Endothelial cell of umbilical vein (primary cell): ENCODE measurements around the gene CDC25C. TPM values are rescaled to one million over a fixed set of nuclear protein-coding genes. Genes with fewer than 3 reads are reported as not detected.

ENCODE experiments used
- BruUV-seq: library from RNA; stranded (reverse); fragments of 400-500 nt; replicated peaks from 2 replicates; lab custom pipeline; 2021; lab: Mats Ljungman, UMichigan
- CTCF ChIA-PET: fragments of 300-600, 350-600 bp; sonication (Branson Sonifier 250); formaldehyde crosslinking; loops from one replicate; lab custom pipeline; 2021; ENCODE audit warnings: antibody characterized with exemption, inconsistent platforms; lab: Charles Lee
- POLR2A ChIA-PET: fragments of 300-600, 350-600 bp; sonication (Branson Sonifier 250); formaldehyde crosslinking; loops from one replicate; lab custom pipeline; 2021; ENCODE audit warnings: antibody characterized with exemption, inconsistent platforms; lab: Charles Lee
- DNase-seq: peaks from one replicate; pipeline ENCODE4 v3.0.0-alpha.2; 2011; ENCODE audit warnings: low read depth, low spot score
- FAIRE-seq: peaks from 2 replicates; lab custom pipeline; 2011; peaks lifted over from hg19 to GRCh38; lab: Jason Lieb, UNC
- H2AFZ ChIP-seq: 2 replicates; pipeline ENCODE4 v1.6.0; 2012; ENCODE audit warnings: low read depth, low read length, control low read depth, inconsistent platforms
- H3K27ac ChIP-seq: 2 replicates; pipeline ENCODE4 v1.5.1; 2011; ENCODE audit warnings: low read depth, mild to moderate bottlenecking, control low read depth, low read length, moderate library complexity; ENCODE audit not compliant: insufficient read depth
- H3K27me3 ChIP-seq, 2 experiments: 2 replicates each; pipeline versions ENCODE4 v1.6.0 to v1.6.1; 2011; ENCODE audit warnings: low read length in 2 of 2, mixed read lengths in 1 of 2; ENCODE audit not compliant: control insufficient read depth in 2 of 2, insufficient read depth in 2 of 2
- H3K36me3 ChIP-seq, 2 experiments: 2 replicates in 1 of 2; 3 replicates in 1 of 2; pipeline ENCODE4 v1.5.1; 2011; ENCODE audit warnings: low read length in 2 of 2, mild to moderate bottlenecking in 1 of 2, moderate library complexity in 1 of 2; ENCODE audit not compliant: control insufficient read depth in 2 of 2, insufficient read depth in 2 of 2; ENCODE audit errors: extremely low read depth in 1 of 2
- H3K4me1 ChIP-seq: 3 replicates; pipeline ENCODE4 v1.5.1; 2011; ENCODE audit warnings: mild to moderate bottlenecking, low read length; ENCODE audit not compliant: control insufficient read depth, insufficient read depth; ENCODE audit errors: extremely low read depth
- H3K4me2 ChIP-seq: 2 replicates; pipeline ENCODE4 v1.6.1; 2011; ENCODE audit warnings: low read length, control low read depth, mixed read lengths; ENCODE audit not compliant: insufficient read depth
- H3K4me3 ChIP-seq, 3 experiments: fragments of 200-600 bp in 1 of 3; sonication (generic), shearing (Covaris generic) in 1 of 3; replicated peaks in 1 of 3; 2 replicates each; pipeline ENCODE4 v1.5.1; 2011 to 2016; ENCODE audit warnings: control low read depth in 3 of 3, low read length in 3 of 3, mild to moderate bottlenecking in 2 of 3, inconsistent platforms in 1 of 3, low read depth in 1 of 3, moderate library complexity in 1 of 3; ENCODE audit not compliant: insufficient read depth in 1 of 3
- H3K79me2 ChIP-seq: 2 replicates; pipeline ENCODE4 v1.6.0; 2012; ENCODE audit warnings: low read length, inconsistent platforms; ENCODE audit not compliant: control insufficient read depth, insufficient read depth
- H3K9ac ChIP-seq: replicated peaks from 2 replicates; pipeline ENCODE3; 2011; ENCODE audit warnings: low read length, control low read depth; ENCODE audit not compliant: insufficient read depth; ENCODE audit errors: extremely low read depth
- H3K9me1 ChIP-seq: replicated peaks from 3 replicates; pipeline ENCODE4 v1.6.0; 2011; ENCODE audit warnings: mild to moderate bottlenecking, low read length; ENCODE audit not compliant: control insufficient read depth, insufficient read depth; ENCODE audit errors: extremely low read depth
- H3K9me3 ChIP-seq: replicated peaks from 2 replicates; pipeline ENCODE4 v1.5.1; 2012; ENCODE audit warnings: low read length, inconsistent platforms; ENCODE audit not compliant: control insufficient read depth, insufficient read depth
- H4K20me1 ChIP-seq: replicated peaks from 2 replicates; pipeline ENCODE3; 2011; ENCODE audit warnings: mild to moderate bottlenecking, low read length; ENCODE audit not compliant: control insufficient read depth, insufficient read depth; ENCODE audit errors: extremely low read depth
- EZH2 ChIP-seq: IDR thresholded peaks from 2 replicates; pipeline ENCODE4 v1.6.1; 2012; ENCODE audit warnings: borderline replicate concordance, low read depth, mild to moderate bottlenecking, moderate library complexity, low read length, inconsistent platforms; ENCODE audit not compliant: severe bottlenecking
- FOS ChIP-seq: IDR thresholded peaks from 2 replicates; pipeline ENCODE4 v1.6.1; 2011; ENCODE audit warnings: mild to moderate bottlenecking, low read length, moderate library complexity, borderline replicate concordance; ENCODE audit not compliant: insufficient read depth
- GATA2 ChIP-seq: IDR thresholded peaks from 2 replicates; pipeline ENCODE4 v1.7.0; 2011; ENCODE audit warnings: low read depth, mild to moderate bottlenecking, moderate library complexity, mixed read lengths, low read length; ENCODE audit not compliant: insufficient read length, insufficient read depth
- JUN ChIP-seq: IDR thresholded peaks from 2 replicates; pipeline ENCODE4 v1.6.1; 2011; ENCODE audit warnings: borderline replicate concordance, low read depth; ENCODE audit not compliant: insufficient read length, insufficient read depth
- MYC ChIP-seq: IDR thresholded peaks from one replicate; pipeline ENCODE4 v1.6.1; 2011; ENCODE audit warnings: mild to moderate bottlenecking, low read depth, low read length
- POLR2AphosphoS5 ChIP-seq: IDR thresholded peaks from 2 replicates; pipeline ENCODE4 v1.6.1; 2012; ENCODE audit warnings: low read depth, mild to moderate bottlenecking, control low read depth, low read length, moderate library complexity; ENCODE audit not compliant: insufficient read depth
- dilution Hi-C: fragments of 300-500 bp; cut with MboI; formaldehyde crosslinking; loops from one replicate; pipeline ENCODE4 v1.15.0; 2019; ENCODE audit warnings: low sequenced_read_pairs; ENCODE audit not compliant: extremely low pct_ligation_motif_present
- intact Hi-C: fragments of 100-400 bp; cut with micrococcal nuclease; formaldehyde crosslinking; loops from one replicate; pipeline ENCODE4 v1.10.0; 2022
- polyA plus RNA-seq, 4 experiments: library from polyadenylated mRNA; depleted of rRNA in 3 of 4; stranded (reverse) in 3 of 4; unstranded in 1 of 4; fragments of >200 nt; gene quantifications; 2 replicates each; pipeline versions ENCODE4 v1.2.1 to v1.2.3, GENCODE V29; 2011 to 2012; ENCODE audit warnings: missing spikeins in 1 of 4
- total RNA-seq: library from RNA; stranded (reverse); gene quantifications from 2 replicates; pipeline ENCODE4 v1.2.3, GENCODE V29; 2021
- TF ChIP-seq, protein P1 (sequence below), 2 donors: IDR thresholded peaks; 1 replicate in 1 of 2; 2 replicates in 1 of 2; pipeline ENCODE4 v1.5.1; 2011; ENCODE audit warnings: low read length in 2 of 2, mild to moderate bottlenecking in 2 of 2, moderate library complexity in 2 of 2, control low read depth in 1 of 2, inconsistent platforms in 1 of 2, low read depth in 1 of 2; ENCODE audit not compliant: insufficient read depth in 1 of 2; ENCODE audit errors: extremely low read depth in 1 of 2
- TF ChIP-seq, protein P2 (sequence below): IDR thresholded peaks from 2 replicates; pipeline ENCODE4 v1.6.1; 2011; ENCODE audit not compliant: insufficient read depth, insufficient read length

Gene CDC25C
- total and polyA plus RNA-seq, 2 donors (not counting 3 experiments of a cell fraction or from before 2014, with no cell fraction given), result 8.1 to 13.6 TPM

DNA sequence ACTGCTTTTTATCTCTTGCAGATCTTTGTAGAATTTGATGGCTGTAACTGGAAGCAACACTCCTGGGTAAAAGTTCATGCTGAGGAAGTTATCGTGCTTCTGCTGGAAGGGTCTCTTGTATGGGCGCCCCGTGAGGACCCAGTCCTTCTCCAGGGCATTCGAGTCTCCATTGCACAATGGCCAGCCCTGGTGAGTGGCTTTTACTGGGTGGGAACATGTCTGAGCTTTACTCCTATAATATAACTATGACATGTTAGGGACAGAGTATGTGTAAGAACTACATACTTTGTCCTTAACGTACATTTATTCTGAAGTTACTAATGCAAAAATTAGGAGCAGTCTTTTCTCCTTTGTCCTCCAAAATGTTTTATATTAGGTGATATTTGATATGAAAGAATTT is 41.0 kb upstream of the CDC25C start:
- no peak for TF ChIP-seq MYC
- peaks cover 1 to 3% of the 10 kb centered on the region in 2 experiments for H3K36me3 ChIP-seq
- DNase-seq (no peak), FAIRE-seq (no peak)
- peaks cover 3% of the 10 kb centered on the region for H4K20me1 ChIP-seq
- no peak overlapping the region for H2AFZ ChIP-seq
- no peaks in the 10 kb centered on the region for H3K27me3 ChIP-seq
- POLR2A ChIA-PET, result interaction anchor here (0.6 kb wide), 1 partner anchor 285 kb away, joined by 7 read pairs; no protein-coding TSS in a partner anchor
- no peaks in the 10 kb centered on the region for H3K9me3 ChIP-seq
- H3K9me1 ChIP-seq, result no peaks in the 10 kb centered on the region
- peaks cover 20% of the 10 kb centered on the region for H3K4me1 ChIP-seq
- no TSS peak for BruUV-seq
- no peak overlapping the region for H3K27ac ChIP-seq
- no peak overlapping the region for H3K9ac ChIP-seq
- peaks cover 39% of the 10 kb centered on the region for H3K79me2 ChIP-seq
- intact Hi-C loops (no loop called here), dilution Hi-C loops (no loop called here)
- H3K4me2 ChIP-seq, result no peak overlapping the region
- CTCF ChIA-PET, result interaction anchor here (6.6 kb wide), 1 partner anchor 19 kb away, joined by 71 read pairs; the partner anchor contains the start of gene KDM3B
- H3K4me3 ChIP-seq, result no peak overlapping the region

DNA sequence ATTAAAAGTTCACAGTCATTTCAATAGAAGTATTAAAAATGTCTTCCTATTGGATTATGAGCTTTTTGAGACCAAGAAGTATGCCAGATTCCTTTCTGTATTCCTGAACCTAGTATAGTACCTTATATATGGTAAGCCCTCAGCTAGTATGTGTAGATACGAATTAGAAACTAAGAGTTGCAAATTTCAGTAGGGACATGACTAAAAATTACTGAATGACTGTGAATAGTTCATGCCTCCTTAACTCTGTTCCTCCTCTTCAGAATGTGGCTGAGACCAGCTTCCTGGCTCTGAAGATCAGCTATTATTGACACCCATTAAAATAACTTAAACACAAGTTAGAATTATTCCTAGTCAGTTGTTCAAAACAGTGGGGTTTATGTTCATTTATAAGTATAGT is 40.6 kb upstream of the CDC25C start:
- H3K27ac ChIP-seq, result no peak overlapping the region
- dilution Hi-C loops, result no loop called here
- DNase-seq (no peak), FAIRE-seq (no peak)
- H4K20me1 ChIP-seq, result peaks cover 3% of the 10 kb centered on the region
- TF ChIP-seq POLR2AphosphoS5, result no peak
- TF ChIP-seq GATA2, result no peak
- no peak for TF ChIP-seq JUN
- no peak for TF ChIP-seq EZH2
- no peak for TF ChIP-seq FOS
- TF ChIP-seq, protein P1, sequence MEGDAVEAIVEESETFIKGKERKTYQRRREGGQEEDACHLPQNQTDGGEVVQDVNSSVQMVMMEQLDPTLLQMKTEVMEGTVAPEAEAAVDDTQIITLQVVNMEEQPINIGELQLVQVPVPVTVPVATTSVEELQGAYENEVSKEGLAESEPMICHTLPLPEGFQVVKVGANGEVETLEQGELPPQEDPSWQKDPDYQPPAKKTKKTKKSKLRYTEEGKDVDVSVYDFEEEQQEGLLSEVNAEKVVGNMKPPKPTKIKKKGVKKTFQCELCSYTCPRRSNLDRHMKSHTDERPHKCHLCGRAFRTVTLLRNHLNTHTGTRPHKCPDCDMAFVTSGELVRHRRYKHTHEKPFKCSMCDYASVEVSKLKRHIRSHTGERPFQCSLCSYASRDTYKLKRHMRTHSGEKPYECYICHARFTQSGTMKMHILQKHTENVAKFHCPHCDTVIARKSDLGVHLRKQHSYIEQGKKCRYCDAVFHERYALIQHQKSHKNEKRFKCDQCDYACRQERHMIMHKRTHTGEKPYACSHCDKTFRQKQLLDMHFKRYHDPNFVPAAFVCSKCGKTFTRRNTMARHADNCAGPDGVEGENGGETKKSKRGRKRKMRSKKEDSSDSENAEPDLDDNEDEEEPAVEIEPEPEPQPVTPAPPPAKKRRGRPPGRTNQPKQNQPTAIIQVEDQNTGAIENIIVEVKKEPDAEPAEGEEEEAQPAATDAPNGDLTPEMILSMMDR (IDR thresholded peaks at IDR 0.05; ENCODE audit: extremely low read depth in 1 of 2, insufficient read depth in 1 of 2, low read depth in 1 of 2, low read length in 2 of 2), result no peak
- TF ChIP-seq, protein P2, sequence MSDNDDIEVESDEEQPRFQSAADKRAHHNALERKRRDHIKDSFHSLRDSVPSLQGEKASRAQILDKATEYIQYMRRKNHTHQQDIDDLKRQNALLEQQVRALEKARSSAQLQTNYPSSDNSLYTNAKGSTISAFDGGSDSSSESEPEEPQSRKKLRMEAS, result no peak
- TF ChIP-seq MYC, result no peak
- POLR2A ChIA-PET, result no interaction called here
- BruUV-seq, result no TSS peak
- peaks cover 20% of the 10 kb centered on the region for H3K4me1 ChIP-seq
- CTCF ChIA-PET, result interaction anchor here (6.6 kb wide), 1 partner anchor 19 kb away, joined by 71 read pairs; the partner anchor contains the start of gene KDM3B
- no peaks in the 10 kb centered on the region for H3K27me3 ChIP-seq
- intact Hi-C loops, result no loop called here
- no peak overlapping the region for H3K4me2 ChIP-seq
- H3K79me2 ChIP-seq, result peaks cover 39% of the 10 kb centered on the region
- H2AFZ ChIP-seq, result no peak overlapping the region
- H3K9me3 ChIP-seq, result no peaks in the 10 kb centered on the region
- no peak overlapping the region for H3K4me3 ChIP-seq
- peaks cover 0 to 3% of the 10 kb centered on the region in 2 experiments for H3K36me3 ChIP-seq
- H3K9me1 ChIP-seq, result no peaks in the 10 kb centered on the region
- H3K9ac ChIP-seq, result no peak overlapping the region
